H1 (cell line): ENCODE results near the gene LCN15. TPM values are rescaled to one million over a fixed set of nuclear protein-coding genes. Genes with fewer than 3 reads are reported as not detected.
"Not testable (repeated sequence)": the region's sequence is repeated elsewhere in the genome, so short reads cannot be mapped to it uniquely, and the experiment has no call there.

ENCODE experiments used
- CTCF ChIA-PET: fragments of 300-600 bp; sonication (Branson Sonifier 250); formaldehyde crosslinking; loops from one replicate; lab custom pipeline; 2021; ENCODE audit not compliant: partially characterized antibody; lab: Charles Lee
- POLR2A ChIA-PET: fragments of 300-600 bp; sonication (Branson Sonifier 250); formaldehyde crosslinking; loops from one replicate; lab custom pipeline; 2021; ENCODE audit warnings: inconsistent platforms; ENCODE audit not compliant: partially characterized antibody; lab: Charles Lee
- DNase-seq, 2 experiments: peaks; one replicate each; pipeline versions ENCODE4 v3.0.0 to v3.0.0-alpha.2; 2010 to 2022; ENCODE audit warnings: low spot score in 2 of 2, low read depth in 1 of 2, mixed read lengths in 1 of 2
- FAIRE-seq: peaks from 2 replicates; lab custom pipeline; 2011; peaks lifted over from hg19 to GRCh38; lab: Jason Lieb, UNC
- H2AFZ ChIP-seq: 2 replicates; pipeline ENCODE4 v1.8.1; 2012; ENCODE audit warnings: low read length, inconsistent platforms
- H2AK5ac ChIP-seq: 2 replicates; pipeline ENCODE4 v1.6.1; 2013; ENCODE audit warnings: low read depth, low read length
- H2BK120ac ChIP-seq: replicated peaks from 2 replicates; pipeline ENCODE3; 2013; ENCODE audit warnings: low read depth, low read length, inconsistent platforms
- H2BK12ac ChIP-seq: 2 replicates; pipeline ENCODE4 v1.6.1; 2013; ENCODE audit warnings: low read depth, low read length
- H2BK15ac ChIP-seq: 2 replicates; pipeline ENCODE4 v1.6.1; 2013; ENCODE audit warnings: low read length
- H2BK20ac ChIP-seq: 2 replicates; pipeline ENCODE4 v1.6.1; 2013; ENCODE audit warnings: low read length
- H2BK5ac ChIP-seq: 2 replicates; pipeline ENCODE4 v1.6.1; 2013; ENCODE audit warnings: low read depth, low read length
- H3K14ac ChIP-seq: 2 replicates; pipeline ENCODE4 v1.6.1; 2013; ENCODE audit warnings: inconsistent platforms; ENCODE audit not compliant: insufficient read length
- H3K18ac ChIP-seq: 2 replicates; pipeline ENCODE4 v1.6.1; 2013; ENCODE audit warnings: low read length; ENCODE audit errors: extremely low read depth
- H3K23ac ChIP-seq: 2 replicates; pipeline ENCODE4 v1.6.1; 2013; ENCODE audit warnings: inconsistent platforms; ENCODE audit not compliant: insufficient read length
- H3K23me2 ChIP-seq: 2 replicates; pipeline ENCODE4 v1.6.1; 2013; ENCODE audit warnings: low read depth, low read length
- H3K27ac ChIP-seq: 2 replicates; pipeline ENCODE4 v1.6.1; 2011; ENCODE audit warnings: low read depth, low read length, inconsistent platforms
- H3K27me3 ChIP-seq, 4 experiments: replicated peaks in 1 of 4; 1 replicate in 1 of 4; 2 replicates in 3 of 4; pipeline versions ENCODE4 v1.6.1 to v1.8.1; 2011 to 2013; ENCODE audit warnings: low read length in 3 of 4, mild to moderate bottlenecking in 3 of 4, inconsistent platforms in 2 of 4, mixed read lengths in 2 of 4, moderate library complexity in 1 of 4; ENCODE audit not compliant: control insufficient read depth in 3 of 4, insufficient read depth in 3 of 4; ENCODE audit errors: extremely low read depth in 1 of 4
- H3K36me3 ChIP-seq, 4 experiments: 2 replicates each; pipeline versions ENCODE4 v1.6.1 to v1.8.1; 2011 to 2013; ENCODE audit warnings: mild to moderate bottlenecking in 4 of 4, low read length in 3 of 4, moderate library complexity in 2 of 4, control low read depth in 1 of 4, inconsistent platforms in 1 of 4; ENCODE audit not compliant: insufficient read depth in 4 of 4, control insufficient read depth in 2 of 4
- H3K4ac ChIP-seq: replicated peaks from 2 replicates; pipeline ENCODE3; 2013; ENCODE audit warnings: low read length, low read depth, mixed read lengths, inconsistent platforms; ENCODE audit not compliant: insufficient read length
- H3K4me1 ChIP-seq, 4 experiments: replicated peaks in 1 of 4; 1 replicate in 1 of 4; 2 replicates in 3 of 4; pipeline versions ENCODE4 v1.6.1 to v1.8.1; 2011 to 2013; ENCODE audit warnings: low read length in 3 of 4, inconsistent platforms in 2 of 4, mixed read lengths in 1 of 4; ENCODE audit not compliant: insufficient read depth in 4 of 4, control insufficient read depth in 3 of 4
- H3K4me2 ChIP-seq, 2 experiments: 2 replicates each; pipeline versions ENCODE4 v1.6.1 to v1.8.1; 2011 to 2013; ENCODE audit warnings: low read depth in 2 of 2, low read length in 2 of 2, control low read depth in 1 of 2, inconsistent platforms in 1 of 2, mild to moderate bottlenecking in 1 of 2; ENCODE audit not compliant: insufficient read depth in 1 of 2
- H3K4me3 ChIP-seq, 4 experiments: fragments of 200-600, 300-600 bp in 1 of 4; sonication (generic), shearing (Covaris generic), sonication (Bioruptor Twin) in 1 of 4; 2 replicates each; pipeline versions ENCODE4 v1.5.1 to v1.8.1; 2011 to 2016; ENCODE audit warnings: low read length in 4 of 4, low read depth in 3 of 4, control low read depth in 2 of 4, inconsistent platforms in 2 of 4, mild to moderate bottlenecking in 2 of 4, mixed read lengths in 1 of 4, moderate library complexity in 1 of 4; ENCODE audit not compliant: insufficient read depth in 2 of 4; ENCODE audit errors: extremely low read depth in 1 of 4
- H3K56ac ChIP-seq: replicated peaks from 2 replicates; pipeline ENCODE3; 2013; ENCODE audit warnings: low read depth, mild to moderate bottlenecking, mixed read lengths, low read length, inconsistent platforms; ENCODE audit not compliant: insufficient read length
- H3K79me1 ChIP-seq: 2 replicates; pipeline ENCODE4 v1.6.1; 2013; ENCODE audit warnings: low read depth, low read length, control low read depth
- H3K79me2 ChIP-seq, 2 experiments: 2 replicates each; pipeline versions ENCODE4 v1.6.1 to v1.8.1; 2012 to 2013; ENCODE audit warnings: low read length in 2 of 2, mild to moderate bottlenecking in 2 of 2, inconsistent platforms in 1 of 2; ENCODE audit not compliant: insufficient read depth in 2 of 2, control insufficient read depth in 1 of 2
- H3K9ac ChIP-seq, 4 experiments: replicated peaks in 1 of 4; 1 replicate in 1 of 4; 2 replicates in 3 of 4; pipeline versions ENCODE4 v1.6.1 to v1.8.1; 2011 to 2013; ENCODE audit warnings: low read depth in 3 of 4, low read length in 3 of 4, control low read depth in 2 of 4, mild to moderate bottlenecking in 2 of 4, moderate library complexity in 2 of 4, inconsistent platforms in 1 of 4; ENCODE audit errors: extremely low read depth in 1 of 4
- H3K9me3 ChIP-seq, 2 experiments: 2 replicates each; pipeline versions ENCODE4 v1.6.1 to v1.8.1; 2012 to 2013; ENCODE audit warnings: mild to moderate bottlenecking in 2 of 2, moderate library complexity in 2 of 2, control low read depth in 1 of 2, inconsistent platforms in 1 of 2, low read depth in 1 of 2, low read length in 1 of 2, mixed read lengths in 1 of 2; ENCODE audit not compliant: insufficient read depth in 2 of 2
- H4K20me1 ChIP-seq, 2 experiments: replicated peaks in 1 of 2; 2 replicates each; pipeline versions ENCODE3 to v1.8.1; 2011 to 2013; ENCODE audit warnings: inconsistent platforms in 2 of 2, low read length in 2 of 2, mild to moderate bottlenecking in 1 of 2; ENCODE audit not compliant: insufficient read depth in 2 of 2, control insufficient read depth in 1 of 2
- H4K5ac ChIP-seq: 2 replicates; pipeline ENCODE4 v1.6.1; 2013; ENCODE audit warnings: low read length, low read depth, mixed read lengths, inconsistent platforms; ENCODE audit not compliant: insufficient read length
- H4K8ac ChIP-seq: 2 replicates; pipeline ENCODE4 v1.8.0; 2013; ENCODE audit warnings: mild to moderate bottlenecking, moderate library complexity, low read length, inconsistent platforms; ENCODE audit not compliant: insufficient read depth; ENCODE audit errors: extremely low read depth
- H4K91ac ChIP-seq: replicated peaks from 2 replicates; pipeline ENCODE3; 2013; ENCODE audit warnings: low read length, mixed read lengths, inconsistent platforms; ENCODE audit not compliant: insufficient read length
- WGBS, 2 experiments: shearing (Covaris generic) in 1 of 2; methylation state at CpG; one replicate each; pipeline versions ENCODE4 v1.1.6 to v1.1.7; 2013 to 2015; ENCODE audit warnings: low lambda C conversion rate in 2 of 2, mixed read lengths in 2 of 2, inconsistent platforms in 1 of 2, low coverage in 1 of 2, missing lambda C conversion rate in 1 of 2; ENCODE audit not compliant: insufficient replicate concordance in 2 of 2, insufficient coverage in 1 of 2, insufficient read length in 1 of 2; ENCODE audit errors: extremely low coverage in 1 of 2, missing lambda C conversion rate in 1 of 2; 5-methylcytosine and 5-hydroxymethylcytosine counted together
- polyA plus RNA-seq, 7 experiments: library from polyadenylated mRNA; depleted of rRNA in 3 of 7; stranded (reverse) in 5 of 7; unstranded in 2 of 7; fragments of >200 nt in 5 of 7; fragments of 200-250 nt in 2 of 7; gene quantifications; 1 replicate in 5 of 7; 2 replicates in 1 of 7; 4 replicates in 1 of 7; pipeline versions ENCODE4 v1.2.1 to v1.2.3, GENCODE V29; 2011 to 2013; ENCODE audit warnings: missing spikeins in 2 of 7, mixed read lengths in 2 of 7
- total RNA-seq: library from RNA; stranded (reverse); fragmentation: NEBNext Ultra II Directional; extraction: Animal tissue kit (Norgen Biotek cat#: 25700); gene quantifications from 2 replicates; pipeline ENCODE4 v1.2.1, GENCODE V29; 2021

Gene LCN15
- total and polyA plus RNA-seq, 2 of the 8 experiments (the other 6 are each of a cell fraction or from before 2014, with no cell fraction given): 0.08 to 0.47 TPM

- H2BK5ac ChIP-seq, H2BK15ac ChIP-seq, H3K79me1 ChIP-seq, H3K27ac ChIP-seq, H3K4me3 ChIP-seq, H2BK120ac ChIP-seq, H2BK12ac ChIP-seq, H3K4ac ChIP-seq, H4K5ac ChIP-seq, H3K56ac ChIP-seq, H2BK20ac ChIP-seq, H3K36me3 ChIP-seq, H3K14ac ChIP-seq, H3K4me2 ChIP-seq, H4K8ac ChIP-seq, H4K20me1 ChIP-seq, H3K79me2 ChIP-seq, H3K9me3 ChIP-seq, H2AFZ ChIP-seq, DNase-seq, FAIRE-seq, H2AK5ac ChIP-seq, H3K18ac ChIP-seq, H4K91ac ChIP-seq, H3K9ac ChIP-seq, H3K23ac ChIP-seq: not testable (repeated sequence)
- H3K4me1 ChIP-seq: peaks cover 0 to 19% (median 13%) of the 10 kb centered on the region in 4 experiments; a peak in 6 of 7 replicates
- ChIA-PET POLR2A (interaction anchor here (1.6 kb wide), 1 partner anchor 10 kb away, joined by 5 read pairs; no protein-coding TSS in a partner anchor), CTCF (interaction anchor here (0.6 to 1.2 kb wide), 3 partner anchors 9 to 647 kb away, joined by 3 to 4 read pairs (median 3); no protein-coding TSS in a partner anchor)
- WGBS, 2 experiments: 70% methylated on average over 10 of the region's 10 CpGs; no CpG with 5 or more reads in 1 of the 2 experiments
- H3K27me3 ChIP-seq: peaks cover 0 to 16% (median 10%) of the 10 kb centered on the region in 4 experiments; a peak in 5 of 7 replicates
- H3K23me2 ChIP-seq: peaks cover 15% of the 10 kb centered on the region; the same call in 1 of the 2 replicates
Observed at GRCh38 chr9:136796775-136797347, 32.5 kb upstream of the LCN15 start.
